ENCODE results near the gene ALOX5.

GRCh38 chr10:45339894-45340293, 34.1 kb upstream of the ALOX5 start:
- no peak for TF ChIP-seq TEAD1 (CRISPR knock-in tag; IDR thresholded peaks at IDR 0.05)
- TF ChIP-seq ZBTB21 (CRISPR knock-in tag; IDR thresholded peaks at IDR 0.05; ENCODE audit: borderline replicate concordance), result no peak
- TF ChIP-seq CTCF (IDR thresholded peaks at IDR 0.05), result no peak
- TF ChIP-seq USF2 (CRISPR knock-in tag; IDR thresholded peaks at IDR 0.05), result no peak
- TF ChIP-seq NFYB (CRISPR knock-in tag; conservative IDR thresholded peaks at IDR 0.05; ENCODE audit: low read depth), result no peak

All from WTC11 (cell line).